HK-2 (cell line): ENCODE results near the gene GUCA1A.
A peak's percentile ranks its signal among the peaks of the same experiment; 100 is the strongest.
"Not testable (repeated sequence)": the region's sequence is repeated elsewhere in the genome, so short reads cannot be mapped to it uniquely, and the experiment has no call there.

Experiments
- DNase-seq: peaks from one replicate; pipeline ENCODE4 v3.0.0-alpha.2; 2018; ENCODE audit not compliant: unreplicated experiment

Gene GUCA1A

GRCh38 chr6:42210551-42210950 lies 37.4 kb downstream of the GUCA1A start:
- DNase-seq, result no peak

- DNase-seq, result no peak
These were observed 38.6 kb downstream of the GUCA1A start for GRCh38 chr6:42211726-42212125.

- no peak for DNase-seq
These were observed 39.3 kb downstream of the GUCA1A start for GRCh38 chr6:42212442-42212841.

GRCh38 chr6:42216495-42216894 lies 43.3 kb downstream of the GUCA1A start:
- not testable (repeated sequence) for DNase-seq

GRCh38 chr6:42217157-42217518 lies 44.0 kb downstream of the GUCA1A start:
- DNase-seq, result no peak

GRCh38 chr6:42217519-42218367 lies 44.6 kb downstream of the GUCA1A start, which contains the start of gene MRPS10:
Gene MRPS10, minus strand, starts transcription at chr6:42217861. Its CDS starts 12 bp downstream, at chr6:42217849.
- DNase-seq, result peak; percentile 92

- DNase-seq, result no peak
These were observed 47.6 kb downstream of the GUCA1A start for GRCh38 chr6:42220807-42221206.

GRCh38 chr6:42221546-42221945 lies 48.4 kb downstream of the GUCA1A start:
- DNase-seq, result no peak

- DNase-seq, result no peak
These were observed 49.3 kb downstream of the GUCA1A start for GRCh38 chr6:42222448-42222847.

GRCh38 chr6:42224222-42225028 lies 51.3 kb downstream of the GUCA1A start:
- DNase-seq, result no peak

- DNase-seq, result no peak
These were observed 51.8 kb downstream of the GUCA1A start for GRCh38 chr6:42225029-42225339.

- DNase-seq, result no peak
These were observed 52.3 kb downstream of the GUCA1A start for GRCh38 chr6:42225419-42225818.

GRCh38 chr6:42226161-42226611 lies 53.0 kb downstream of the GUCA1A start:
- DNase-seq, result peak; percentile 50

- peak; percentile 79 for DNase-seq
These were observed 53.5 kb downstream of the GUCA1A start for GRCh38 chr6:42226645-42227143.

GRCh38 chr6:42227173-42227850 lies 54.1 kb downstream of the GUCA1A start:
- no peak for DNase-seq

- no peak for DNase-seq
These were observed 55.1 kb downstream of the GUCA1A start for GRCh38 chr6:42228305-42228704.
